HUES64 (cell line): ENCODE results near the gene TNIK.

Experiments used
- H3K27ac ChIP-seq: 2 replicates; pipeline ENCODE4 v1.7.0; 2013; ENCODE audit warnings: low read depth, low read length, inconsistent platforms
- H3K27me3 ChIP-seq: 2 replicates; pipeline ENCODE4 v1.6.1; 2013; ENCODE audit warnings: mild to moderate bottlenecking, low read length; ENCODE audit not compliant: insufficient read depth
- H3K36me3 ChIP-seq: 2 replicates; pipeline ENCODE4 v1.6.1; 2013; ENCODE audit warnings: mild to moderate bottlenecking, low read length; ENCODE audit not compliant: insufficient read depth
- H3K4me1 ChIP-seq: 2 replicates; pipeline ENCODE4 v1.6.1; 2013; ENCODE audit warnings: mild to moderate bottlenecking, low read length, moderate library complexity; ENCODE audit not compliant: insufficient read depth
- H3K4me3 ChIP-seq: 2 replicates; pipeline ENCODE4 v1.5.1; 2013; ENCODE audit warnings: mild to moderate bottlenecking, low read length, moderate library complexity
- H3K9ac ChIP-seq: 2 replicates; pipeline ENCODE4 v1.6.1; 2013; ENCODE audit warnings: mild to moderate bottlenecking, low read depth, low read length
- H3K9me3 ChIP-seq: 2 replicates; pipeline ENCODE4 v1.6.1; 2013; ENCODE audit warnings: low read depth, low read length; ENCODE audit not compliant: insufficient read depth
- WGBS: fragments of 150-250, 120-280 bp; methylation state at CpG from one replicate; pipeline ENCODE4 v1.1.7; 2013; ENCODE audit warnings: missing lambda C conversion rate; 5-methylcytosine and 5-hydroxymethylcytosine counted together

The TNIK gene

GRCh38 chr3:171347301-171348039, 112.7 kb downstream of the TNIK start:
- H3K4me3 ChIP-seq: no peak overlapping the region
- WGBS: 71% methylated on average over 2 of the region's 3 CpGs
- H3K36me3 ChIP-seq: no peaks in the 10 kb centered on the region
- no peaks in the 10 kb centered on the region for H3K9me3 ChIP-seq
- 0 out of 2 replicates have a peak overlapping the region, but pooled peaks have one; percentile 4 for H3K27ac ChIP-seq
- H3K4me1 ChIP-seq: peaks cover 42% of the 10 kb centered on the region
- H3K27me3 ChIP-seq: no peaks in the 10 kb centered on the region
- H3K9ac ChIP-seq: no peak overlapping the region

DNA sequence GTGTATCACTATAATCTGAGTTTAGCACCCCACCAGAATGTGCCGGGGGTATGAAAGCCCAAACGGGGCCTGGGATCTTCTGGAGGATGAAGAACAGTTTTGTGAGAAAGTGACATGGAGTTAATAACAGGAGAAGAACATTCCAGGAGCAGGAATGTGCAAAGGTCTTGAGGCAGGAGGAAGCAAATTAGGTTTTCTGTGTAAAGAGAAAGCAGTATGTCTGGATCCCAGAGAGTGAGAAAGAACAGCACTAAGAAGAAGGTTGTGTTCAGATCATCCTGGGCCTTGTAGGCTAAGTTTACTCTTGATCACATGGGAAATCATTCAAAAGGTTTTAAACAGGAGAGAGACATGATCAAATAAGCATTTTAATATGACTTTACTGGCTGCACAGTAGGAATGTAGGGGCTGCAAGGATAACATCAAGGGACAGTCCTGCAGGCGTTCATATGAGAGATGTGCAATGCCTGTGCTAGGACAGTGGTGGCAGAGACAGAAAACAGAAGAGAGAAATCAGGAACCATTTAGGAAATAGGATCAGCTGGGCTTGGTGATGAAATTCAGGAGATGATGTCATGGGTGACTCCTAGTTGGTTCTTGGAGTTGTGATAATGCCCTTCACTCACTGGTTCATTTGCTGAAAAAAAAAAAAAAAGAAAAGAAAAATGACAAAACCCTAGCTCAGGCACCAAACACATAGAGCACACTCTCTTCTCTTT, 113.5 kb downstream of the TNIK start:
- Histone ChIP-seq H3K27ac (no peak overlapping the region), H3K4me3 (no peak overlapping the region), H3K9me3 (no peaks in the 10 kb centered on the region), H3K9ac (no peak overlapping the region), H3K36me3 (no peaks in the 10 kb centered on the region), H3K27me3 (no peaks in the 10 kb centered on the region), H3K4me1 (peaks cover 41% of the 10 kb centered on the region)
- 93% methylated on average over 3 of the region's 3 CpGs for WGBS

- H3K36me3 ChIP-seq: no peaks in the 10 kb centered on the region
- H3K27me3 ChIP-seq: no peaks in the 10 kb centered on the region
- no peak overlapping the region for H3K4me3 ChIP-seq
- H3K9me3 ChIP-seq: no peaks in the 10 kb centered on the region
- H3K9ac ChIP-seq: no peak overlapping the region
- peaks cover 41% of the 10 kb centered on the region for H3K4me1 ChIP-seq
- no peak overlapping the region for H3K27ac ChIP-seq
- WGBS: 92% methylated on average over 1 of the region's 1 CpG
These were observed 114.2 kb downstream of the TNIK start for GRCh38 chr3:171346019-171346418.

DNA sequence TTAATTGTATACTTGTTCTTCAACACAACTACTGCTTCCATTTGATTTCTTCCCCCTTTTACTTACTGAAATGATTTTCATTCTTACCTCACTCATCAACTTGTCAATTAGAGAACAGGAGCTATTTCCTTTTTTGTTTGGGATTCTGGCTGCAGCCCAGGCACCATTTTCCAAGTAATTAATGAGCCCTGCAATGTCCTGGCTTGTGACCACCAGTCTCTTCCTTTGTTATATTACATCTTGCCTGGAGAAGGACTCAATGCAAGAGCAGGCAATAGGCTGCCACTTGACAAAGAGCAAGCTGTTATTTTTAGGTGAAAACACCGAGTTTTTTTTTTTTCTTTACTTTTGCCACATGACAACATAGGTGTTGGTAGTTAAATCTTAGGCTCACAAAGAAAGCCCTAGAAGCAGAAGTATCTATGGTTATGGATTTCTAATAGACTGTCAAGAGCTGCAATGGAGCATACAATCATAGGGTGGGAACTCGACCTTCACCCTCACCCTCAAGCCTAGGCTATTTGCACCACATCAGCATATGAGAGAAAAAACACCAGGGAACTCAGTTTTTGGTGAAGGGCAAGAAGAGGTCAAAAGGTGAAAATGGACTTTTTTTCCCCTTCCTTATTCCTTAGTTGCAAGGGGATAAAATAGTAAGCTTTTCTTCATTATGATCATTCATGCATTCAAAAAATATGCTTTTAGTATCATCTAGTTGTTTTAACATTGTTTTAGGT, 114.9 kb downstream of the TNIK start:
- Histone ChIP-seq H3K4me3 (no peak overlapping the region), H3K36me3 (no peaks in the 10 kb centered on the region), H3K9ac (no peak overlapping the region), H3K27ac (no peak overlapping the region), H3K4me1 (peaks cover 41% of the 10 kb centered on the region), H3K9me3 (no peaks in the 10 kb centered on the region), H3K27me3 (no peaks in the 10 kb centered on the region)
- 68% methylated on average over 2 of the region's 2 CpGs for WGBS

DNA sequence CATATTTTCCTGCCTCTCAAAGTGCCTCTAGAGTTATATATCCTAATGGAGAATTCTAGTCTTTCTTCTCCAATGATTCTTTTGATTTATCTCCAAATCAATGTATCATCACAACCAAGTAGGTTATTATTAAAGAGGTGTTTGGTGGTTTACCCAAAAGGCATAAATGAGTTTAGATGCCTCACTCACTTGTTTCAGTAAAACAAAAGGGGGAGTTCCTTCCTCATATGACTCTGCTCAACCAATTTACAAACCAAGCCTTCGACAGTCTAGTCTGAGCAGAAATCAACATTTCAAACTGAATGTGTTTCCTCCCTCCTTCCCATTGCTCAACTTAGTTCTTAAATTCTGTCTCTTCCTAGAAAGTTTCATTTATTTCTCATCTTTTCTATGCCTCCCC, 116.5 kb downstream of the TNIK start:
- no peak overlapping the region for H3K9ac ChIP-seq
- 93% methylated on average over 1 of the region's 1 CpG for WGBS
- H3K27ac ChIP-seq: no peak overlapping the region
- no peak overlapping the region for H3K4me3 ChIP-seq
- no peaks in the 10 kb centered on the region for H3K9me3 ChIP-seq
- H3K27me3 ChIP-seq: no peaks in the 10 kb centered on the region
- no peaks in the 10 kb centered on the region for H3K36me3 ChIP-seq
- peaks cover 31% of the 10 kb centered on the region for H3K4me1 ChIP-seq

DNA sequence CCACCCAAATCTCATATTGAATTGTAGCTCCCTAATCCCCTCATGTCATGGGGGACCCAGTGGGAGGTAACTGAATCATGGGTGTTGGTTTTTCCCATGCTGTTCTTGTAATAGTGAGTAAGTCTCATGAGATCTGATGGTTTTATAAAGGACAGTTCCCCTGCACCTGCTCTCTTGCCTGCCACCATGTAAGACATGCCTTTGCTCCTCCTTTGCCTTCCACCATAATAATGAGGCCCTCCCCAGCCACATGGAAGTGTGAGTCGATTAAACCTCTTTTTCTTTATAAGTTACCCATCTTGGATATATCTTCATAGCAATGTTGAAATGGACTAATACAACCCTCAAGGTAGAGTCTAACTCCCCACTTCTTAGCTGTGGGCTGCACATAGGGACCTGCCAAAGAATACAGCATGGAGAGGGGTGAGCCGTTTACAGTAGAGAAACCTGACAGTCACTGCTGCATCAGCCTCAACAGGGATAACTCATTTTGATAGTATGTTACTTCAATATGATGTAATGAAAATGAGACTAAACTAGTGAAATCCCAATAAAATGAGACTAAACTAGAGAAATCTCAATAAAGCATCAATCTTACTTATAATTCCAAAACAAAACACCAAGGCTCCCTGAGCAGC, 117.3 kb downstream of the TNIK start:
- Histone ChIP-seq H3K27ac (no peak overlapping the region), H3K9ac (no peak overlapping the region), H3K36me3 (no peaks in the 10 kb centered on the region), H3K9me3 (no peaks in the 10 kb centered on the region), H3K4me1 (peaks cover 24% of the 10 kb centered on the region), H3K27me3 (no peaks in the 10 kb centered on the region), H3K4me3 (no peak overlapping the region)
- WGBS: 100% methylated on average over 2 of the region's 2 CpGs

DNA sequence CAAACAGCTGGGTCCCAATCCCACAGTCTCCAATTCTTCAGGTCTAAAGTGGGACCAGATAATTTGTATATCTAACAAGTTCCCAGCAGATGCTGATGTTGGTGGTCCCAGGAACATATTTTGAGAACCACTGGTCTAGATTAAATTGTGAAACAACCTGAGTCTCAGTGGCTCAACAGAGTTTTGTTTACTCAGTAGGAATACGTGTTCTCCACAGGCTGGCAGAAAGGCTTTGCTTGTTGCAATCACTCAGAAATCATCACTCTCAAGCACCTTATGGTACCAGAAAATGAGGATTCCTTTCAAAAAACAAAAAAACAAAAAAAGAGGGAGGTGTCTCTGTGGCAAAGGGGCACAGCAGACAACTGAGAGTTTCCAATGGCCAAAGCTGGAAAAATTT, 118.0 kb downstream of the TNIK start:
- 93% methylated on average over 1 of the region's 1 CpG for WGBS
- Histone ChIP-seq H3K27me3 (no peaks in the 10 kb centered on the region), H3K36me3 (no peaks in the 10 kb centered on the region), H3K4me3 (no peak overlapping the region), H3K4me1 (peaks cover 17% of the 10 kb centered on the region), H3K9me3 (no peaks in the 10 kb centered on the region), H3K27ac (no peak overlapping the region), H3K9ac (no peak overlapping the region)

DNA sequence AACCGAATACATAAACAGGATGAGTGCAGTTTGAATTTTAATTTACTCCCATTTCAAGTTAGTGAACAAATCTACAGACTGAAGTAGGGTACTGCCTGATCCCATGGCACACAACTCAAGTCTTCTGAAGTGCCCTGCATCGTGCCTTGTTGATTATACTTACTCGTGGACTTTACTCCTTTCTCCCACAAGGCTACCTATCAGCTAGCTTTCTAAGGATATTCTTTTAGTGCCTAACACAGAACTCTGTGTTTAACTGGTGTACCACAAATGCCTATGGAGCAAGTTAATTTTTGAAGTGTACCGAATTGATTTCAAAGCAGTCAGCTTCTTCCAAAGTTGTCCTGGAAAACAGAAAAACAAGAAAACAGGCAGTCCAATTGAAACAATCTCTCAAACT, 119.8 kb downstream of the TNIK start:
- Histone ChIP-seq H3K4me3 (no peak overlapping the region), H3K27ac (no peak overlapping the region), H3K9me3 (no peaks in the 10 kb centered on the region), H3K4me1 (peaks cover 7% of the 10 kb centered on the region), H3K9ac (no peak overlapping the region), H3K27me3 (no peaks in the 10 kb centered on the region), H3K36me3 (no peaks in the 10 kb centered on the region)
- WGBS: 92% methylated on average over 4 of the region's 4 CpGs

- H3K4me3 ChIP-seq: no peak overlapping the region
- no peaks in the 10 kb centered on the region for H3K36me3 ChIP-seq
- no peaks in the 10 kb centered on the region for H3K9me3 ChIP-seq
- 85% methylated on average over 4 of the region's 4 CpGs for WGBS
- no peak overlapping the region for H3K27ac ChIP-seq
- H3K27me3 ChIP-seq: no peaks in the 10 kb centered on the region
- H3K4me1 ChIP-seq: no peaks in the 10 kb centered on the region
- no peak overlapping the region for H3K9ac ChIP-seq
These were observed 120.6 kb downstream of the TNIK start for GRCh38 chr3:171339598-171339997.

DNA sequence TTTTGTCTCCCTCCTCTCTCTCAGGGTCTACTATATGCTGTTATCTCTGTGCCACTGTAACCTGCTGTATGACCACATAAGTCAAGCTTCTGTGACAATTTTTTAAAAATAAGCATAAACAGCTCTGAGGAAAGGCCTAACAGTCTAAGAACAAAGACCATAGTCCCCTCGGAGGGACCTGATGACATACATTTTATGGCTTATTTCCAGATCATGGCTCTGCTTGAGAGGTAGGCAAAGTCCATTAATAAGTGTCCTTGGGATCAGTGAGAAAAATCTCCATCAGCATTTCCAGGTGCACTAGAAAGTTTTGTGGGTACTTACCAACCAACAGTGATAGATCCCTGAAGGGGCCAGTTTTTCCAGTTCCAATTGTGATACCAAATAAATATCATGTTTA, 123.8 kb downstream of the TNIK start:
- Histone ChIP-seq H3K4me1 (no peaks in the 10 kb centered on the region), H3K36me3 (no peaks in the 10 kb centered on the region), H3K27me3 (no peaks in the 10 kb centered on the region), H3K4me3 (no peak overlapping the region), H3K27ac (no peak overlapping the region), H3K9ac (no peak overlapping the region), H3K9me3 (no peaks in the 10 kb centered on the region)
- 97% methylated on average over 1 of the region's 1 CpG for WGBS

DNA sequence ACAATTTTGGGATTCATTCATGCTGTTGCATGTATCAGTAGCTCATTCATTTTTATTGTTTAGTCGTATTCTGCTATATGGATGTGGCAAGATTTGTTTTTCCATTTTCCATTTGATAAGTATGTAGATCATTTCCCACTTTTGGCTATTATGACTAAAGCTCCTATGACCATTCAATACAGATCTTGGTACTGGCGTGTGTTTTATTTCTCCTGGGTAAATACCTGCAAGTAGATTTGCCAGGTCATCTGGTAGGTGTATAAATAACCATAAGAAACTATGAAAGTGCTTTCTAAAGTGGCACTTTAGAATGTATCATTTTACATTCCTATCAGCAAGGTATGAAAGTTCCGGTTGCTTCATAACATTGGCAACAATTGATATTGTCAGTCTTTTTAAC, 124.6 kb downstream of the TNIK start:
- H3K36me3 ChIP-seq: no peaks in the 10 kb centered on the region
- H3K4me1 ChIP-seq: peaks cover 7% of the 10 kb centered on the region
- no peak overlapping the region for H3K4me3 ChIP-seq
- H3K9ac ChIP-seq: no peak overlapping the region
- 95% methylated on average over 3 of the region's 3 CpGs for WGBS
- no peaks in the 10 kb centered on the region for H3K9me3 ChIP-seq
- H3K27me3 ChIP-seq: no peaks in the 10 kb centered on the region
- no peak overlapping the region for H3K27ac ChIP-seq
